HepG2 (cell line): ENCODE data around the gene BLVRB. TPM values are rescaled to one million over a fixed set of nuclear protein-coding genes. Genes with fewer than 3 reads are reported as not detected.

ENCODE experiments used
- CAMTA2 ChIP-seq: sonication (generic); formaldehyde crosslinking; IDR thresholded peaks from 2 replicates; pipeline ENCODE4 v1.4.0; 2020; ENCODE audit warnings: mild to moderate bottlenecking, missing genetic modification reagents, borderline replicate concordance
- CEBPB ChIP-seq: IDR thresholded peaks from 2 replicates; pipeline ENCODE4 v1.6.1; 2011; ENCODE audit warnings: low read depth, low read length, improper control_type of control experiment, borderline replicate concordance
- FLYWCH1 ChIP-seq: sonication (generic); formaldehyde crosslinking; IDR thresholded peaks from 2 replicates; pipeline ENCODE4 v1.8.1; 2023; ENCODE audit warnings: mild to moderate bottlenecking, missing genetic modification reagents
- GLI4 ChIP-seq: sonication (generic); formaldehyde crosslinking; IDR thresholded peaks from 2 replicates; pipeline ENCODE4 v1.5.1; 2020; ENCODE audit warnings: missing genetic modification reagents, mild to moderate bottlenecking, moderate library complexity, borderline replicate concordance
- HDAC1 ChIP-seq: sonication (generic); formaldehyde crosslinking; IDR thresholded peaks from 2 replicates; pipeline ENCODE4 v1.5.1; 2020; ENCODE audit warnings: mild to moderate bottlenecking, missing genetic modification reagents
- HMGXB3 ChIP-seq: sonication (generic); formaldehyde crosslinking; IDR thresholded peaks from 2 replicates; pipeline ENCODE4 v1.4.0; 2020; ENCODE audit warnings: missing genetic modification reagents, borderline replicate concordance
- HMGXB4 ChIP-seq, 2 experiments: sonication (generic) in 1 of 2; formaldehyde crosslinking in 1 of 2; IDR thresholded peaks; 2 replicates each; pipeline versions ENCODE4 v1.4.0 to v1.6.1; 2018 to 2020; ENCODE audit warnings: missing genetic modification reagents in 2 of 2, borderline replicate concordance in 1 of 2, low read depth in 1 of 2, mild to moderate bottlenecking in 1 of 2, missing biosample characterization in 1 of 2
- IKZF5 ChIP-seq: IDR thresholded peaks from 2 replicates; pipeline ENCODE4 v1.6.1; 2018; ENCODE audit warnings: missing genetic modification reagents, mild to moderate bottlenecking, missing compliant biosample characterization
- PHF8 ChIP-seq: sonication (generic); formaldehyde crosslinking; IDR thresholded peaks from 2 replicates; pipeline ENCODE4 v1.5.0; 2020; ENCODE audit warnings: missing genetic modification reagents
- RFX5 ChIP-seq: IDR thresholded peaks from 2 replicates; pipeline ENCODE4 v1.6.1; 2011; ENCODE audit warnings: low read depth, low read length, improper control_type of control experiment
- SMARCC2 ChIP-seq: fragments of 450-650 bp; IDR thresholded peaks from 2 replicates; pipeline ENCODE4 v1.6.1; 2017; ENCODE audit warnings: antibody characterized with exemption, mild to moderate bottlenecking
- SNRNP70 ChIP-seq: fragments of 200-400 bp; formaldehyde crosslinking; IDR thresholded peaks from 2 replicates; pipeline ENCODE4 v1.6.1; 2017; ENCODE audit warnings: mild to moderate bottlenecking, low read depth, low read length, moderate library complexity
- SYNCRIP ChIP-seq: fragments of 200-400 bp; formaldehyde crosslinking; IDR thresholded peaks from 2 replicates; pipeline ENCODE4 v1.6.1; 2018; ENCODE audit warnings: mild to moderate bottlenecking, low read depth, low read length; ENCODE audit not compliant: insufficient read depth
- ZNF280D ChIP-seq: sonication (generic); formaldehyde crosslinking; IDR thresholded peaks from 2 replicates; pipeline ENCODE4 v1.5.1; 2020; ENCODE audit warnings: mild to moderate bottlenecking, missing genetic modification reagents
- ZNF343 ChIP-seq: sonication (generic); formaldehyde crosslinking; IDR thresholded peaks from 2 replicates; pipeline ENCODE4 v1.4.0; 2020; ENCODE audit warnings: mild to moderate bottlenecking, missing genetic modification reagents
- ZNF564 ChIP-seq: sonication (generic); formaldehyde crosslinking; IDR thresholded peaks from 2 replicates; pipeline ENCODE4 v1.8.1; 2023; ENCODE audit warnings: mild to moderate bottlenecking, missing genetic modification reagents
- ZNF709 ChIP-seq: sonication (generic); formaldehyde crosslinking; IDR thresholded peaks from 2 replicates; pipeline ENCODE4 v1.5.0; 2020; ENCODE audit warnings: mild to moderate bottlenecking, missing genetic modification reagents
- ZNF816 ChIP-seq: sonication (generic); formaldehyde crosslinking; IDR thresholded peaks from 2 replicates; pipeline ENCODE4 v1.8.0; 2022; ENCODE audit warnings: missing genetic modification reagents, mild to moderate bottlenecking, borderline replicate concordance
- polyA plus RNA-seq, 8 experiments: library from polyadenylated mRNA; depleted of rRNA in 3 of 8; stranded (reverse) in 7 of 8; unstranded in 1 of 8; fragments of >200 nt; fragmentation: Illumina TruSeq in 4 of 8; extraction: Trizol in 4 of 8; gene quantifications; 2 replicates each; pipeline versions ENCODE4 v1.2.1 to v1.2.3, GENCODE V29; 2011 to 2016; ENCODE audit warnings: low read depth in 4 of 8, missing spikeins in 1 of 8, mixed read lengths in 1 of 8; ENCODE audit not compliant: insufficient read depth in 1 of 8
- total RNA-seq, 5 experiments: library from RNA; depleted of rRNA; stranded (reverse); fragments of >200 nt; fragmentation: Illumina TruSeq; extraction: Trizol; gene quantifications; 2 replicates each; pipeline ENCODE4 v1.2.3, GENCODE V29; 2016; ENCODE audit warnings: low read depth in 1 of 5

BLVRB gene
- total and polyA plus RNA-seq, 2 of the 13 experiments (the other 11 are each of a cell fraction or from before 2014, with no cell fraction given): 25.9 to 51.4 TPM

GRCh38 chr19:40461669-40462221 is 3.8 kb downstream of the BLVRB start (continued):
- TF ChIP-seq ZNF280D: no peak
- TF ChIP-seq HDAC1: peak; percentile 57; the same call in 1 of the 2 replicates
- TF ChIP-seq HMGXB3 (CRISPR knock-in tag): 0 out of 2 replicates have a peak, but pooled peaks have one; percentile 69
- no peak for TF ChIP-seq IKZF5 (CRISPR knock-in tag)
- no peak for TF ChIP-seq SMARCC2
- TF ChIP-seq FLYWCH1 (CRISPR knock-in tag): no peak
- TF ChIP-seq PHF8 (CRISPR knock-in tag): 0 out of 2 replicates have a peak, but pooled peaks have one; percentile 14
- TF ChIP-seq ZNF709 (CRISPR knock-in tag): no peak
- no peak for TF ChIP-seq CAMTA2 (CRISPR knock-in tag)
- no peak for TF ChIP-seq ZNF343
- TF ChIP-seq ZNF816 (CRISPR knock-in tag): no peak
- no peak for TF ChIP-seq RFX5
- TF ChIP-seq ZNF564 (CRISPR knock-in tag): peak; percentile 70; the same call in 1 of the 2 replicates
- TF ChIP-seq SYNCRIP: no peak
- TF ChIP-seq HMGXB4 (CRISPR knock-in tag; IDR thresholded peaks at IDR 0.05; ENCODE audit: borderline replicate concordance in 1 of 2, low read depth in 1 of 2): 0 out of 4 replicates have a peak, but pooled peaks of 1 of the 2 experiments have one; percentile 10
- TF ChIP-seq GLI4 (CRISPR knock-in tag): no peak
- no peak for TF ChIP-seq CEBPB
- TF ChIP-seq SNRNP70: no peak
